Tibial nerve (tissue), 4 donors: Measurements from ENCODE around the gene SORCS2. TPM values are rescaled to one million over a fixed set of nuclear protein-coding genes. Genes with fewer than 3 reads are reported as not detected.

ENCODE experiments used
- DNase-seq, 2 donors: peaks; one replicate each; pipeline ENCODE4 v3.0.0-alpha.2; 2019; ENCODE audit warnings: low spot score in 2 of 2
- H3K27ac ChIP-seq, 4 donors: fragments of 200-600 bp; sonication (generic) in 3 of 4; one replicate each; pipeline ENCODE4 v1.5.1; 2017 to 2019; ENCODE audit warnings: mild to moderate bottlenecking in 1 of 4
- H3K27me3 ChIP-seq, 2 donors: fragments of 200-600 bp; sonication (generic) in 1 of 2; one replicate each; pipeline versions ENCODE4 v1.5.1 to v1.6.0; 2017 to 2019
- H3K36me3 ChIP-seq, 3 donors: fragments of 200-600 bp; sonication (generic); one replicate each; pipeline ENCODE4 v1.5.1; 2018 to 2019
- H3K4me1 ChIP-seq, 4 donors: fragments of 200-600 bp; sonication (generic) in 3 of 4; one replicate each; pipeline ENCODE4 v1.5.1; 2017 to 2019
- H3K4me3 ChIP-seq, 4 donors: fragments of 200-600 bp; sonication (generic) in 3 of 4; one replicate each; pipeline ENCODE4 v1.5.1; 2017 to 2019; ENCODE audit warnings: mild to moderate bottlenecking in 1 of 4, moderate library complexity in 1 of 4
- H3K9me3 ChIP-seq, 4 donors: fragments of 200-600 bp; sonication (generic) in 3 of 4; one replicate each; pipeline ENCODE4 v1.5.1; 2017 to 2019
- EP300 ChIP-seq, 2 donors: sonication (generic); formaldehyde crosslinking; IDR thresholded peaks; one replicate each; pipeline ENCODE4 v1.6.1; 2017; ENCODE audit warnings: antibody characterized with exemption in 2 of 2, mild to moderate bottlenecking in 1 of 2
- POLR2A ChIP-seq, 2 donors: fragments of 450-650 bp; IDR thresholded peaks; one replicate each; pipeline ENCODE4 v1.6.1; 2017; ENCODE audit warnings: antibody characterized with exemption in 2 of 2, mild to moderate bottlenecking in 2 of 2, moderate library complexity in 2 of 2
- WGBS, 2 donors: methylation state at CpG; one replicate each; pipeline ENCODE4 v1.1.5; 2018; 5-methylcytosine and 5-hydroxymethylcytosine counted together
- total RNA-seq, 4 donors: library from RNA; depleted of rRNA; stranded (reverse); fragments of >200 nt; gene quantifications; one replicate each; pipeline ENCODE4 v1.1.0, GENCODE V29; 2016
- TF ChIP-seq, protein P1 (sequence below), 5 experiments: fragments of 200-600 bp in 3 of 5; fragments of 450-650 bp in 2 of 5; sonication (generic) in 3 of 5; IDR thresholded peaks; one replicate each; pipeline ENCODE4 v1.5.1; 2016 to 2019; ENCODE audit warnings: antibody characterized with exemption in 5 of 5, mild to moderate bottlenecking in 3 of 5, moderate library complexity in 2 of 5

Gene SORCS2
- total RNA-seq, 4 donors from 2014 or later, result 15.6 to 48.9 (median 38.3) TPM

- TF ChIP-seq POLR2A (IDR thresholded peaks at IDR 0.05) (no peak), EP300 (IDR thresholded peaks at IDR 0.05) (no peak)
- TF ChIP-seq, protein P1, sequence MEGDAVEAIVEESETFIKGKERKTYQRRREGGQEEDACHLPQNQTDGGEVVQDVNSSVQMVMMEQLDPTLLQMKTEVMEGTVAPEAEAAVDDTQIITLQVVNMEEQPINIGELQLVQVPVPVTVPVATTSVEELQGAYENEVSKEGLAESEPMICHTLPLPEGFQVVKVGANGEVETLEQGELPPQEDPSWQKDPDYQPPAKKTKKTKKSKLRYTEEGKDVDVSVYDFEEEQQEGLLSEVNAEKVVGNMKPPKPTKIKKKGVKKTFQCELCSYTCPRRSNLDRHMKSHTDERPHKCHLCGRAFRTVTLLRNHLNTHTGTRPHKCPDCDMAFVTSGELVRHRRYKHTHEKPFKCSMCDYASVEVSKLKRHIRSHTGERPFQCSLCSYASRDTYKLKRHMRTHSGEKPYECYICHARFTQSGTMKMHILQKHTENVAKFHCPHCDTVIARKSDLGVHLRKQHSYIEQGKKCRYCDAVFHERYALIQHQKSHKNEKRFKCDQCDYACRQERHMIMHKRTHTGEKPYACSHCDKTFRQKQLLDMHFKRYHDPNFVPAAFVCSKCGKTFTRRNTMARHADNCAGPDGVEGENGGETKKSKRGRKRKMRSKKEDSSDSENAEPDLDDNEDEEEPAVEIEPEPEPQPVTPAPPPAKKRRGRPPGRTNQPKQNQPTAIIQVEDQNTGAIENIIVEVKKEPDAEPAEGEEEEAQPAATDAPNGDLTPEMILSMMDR (IDR thresholded peaks at IDR 0.05), result no peak
- Histone ChIP-seq H3K9me3 (no peaks in the 10 kb centered on the region), H3K36me3 (peaks cover 0 to 5% (median 0%) of the 10 kb centered on the region in 3 donors), H3K27ac (peak overlapping the region in 2 of 4 donors; percentile 25 to 72), H3K4me1 (peaks cover 0 to 27% (median 0%) of the 10 kb centered on the region in 4 donors), H3K27me3 (no peaks in the 10 kb centered on the region), H3K4me3 (no peak overlapping the region)
- WGBS, 2 donors, result 40 to 54% methylated on average over 5 to 6 of the region's 7 CpGs
- no peak for DNase-seq
These were observed 513.3 kb downstream of the SORCS2 start for GRCh38 chr4:7705593-7705992.

DNA sequence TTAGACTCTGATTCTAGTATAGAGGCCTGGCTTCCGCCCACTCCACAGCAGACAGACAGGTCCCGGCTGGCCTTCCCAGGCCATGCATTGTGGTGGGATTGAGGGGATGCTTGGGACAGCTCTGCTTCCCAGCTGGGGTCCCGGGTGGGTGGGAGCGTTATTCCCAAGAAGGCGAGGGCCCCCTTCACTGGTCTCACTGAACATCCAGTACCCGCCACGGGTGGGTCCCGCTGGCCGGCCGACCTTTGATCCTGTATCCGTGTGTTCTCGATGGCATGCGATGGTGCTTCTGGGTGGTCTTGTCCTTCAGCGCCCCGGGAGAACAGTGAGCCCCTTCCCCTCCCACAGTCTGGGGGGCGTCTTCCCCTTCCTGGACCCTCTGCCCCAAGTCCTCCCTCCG, 515.9 kb downstream of the SORCS2 start:
- WGBS, 2 donors, result 66 to 68% methylated on average over 15 to 16 of the region's 17 CpGs
- TF ChIP-seq, protein P1 (IDR thresholded peaks at IDR 0.05), result no peak
- TF ChIP-seq EP300 (IDR thresholded peaks at IDR 0.05) (no peak), POLR2A (IDR thresholded peaks at IDR 0.05) (no peak)

GRCh38 chr4:7708981-7709380, 516.6 kb downstream of the SORCS2 start:
- H3K4me3 ChIP-seq, result no peak overlapping the region
- peaks cover 0 to 23% (median 0%) of the 10 kb centered on the region in 4 donors for H3K4me1 ChIP-seq
- DNase-seq, result no peak
- 59 to 64% methylated on average over 10 to 15 of the region's 15 CpGs for WGBS, 2 donors
- peaks cover 0 to 4% (median 0%) of the 10 kb centered on the region in 4 donors for H3K9me3 ChIP-seq
- TF ChIP-seq EP300 (IDR thresholded peaks at IDR 0.05) (no peak), POLR2A (IDR thresholded peaks at IDR 0.05) (no peak)
- TF ChIP-seq, protein P1 (IDR thresholded peaks at IDR 0.05), result no peak
- no peak overlapping the region for H3K27ac ChIP-seq
- H3K27me3 ChIP-seq, result no peaks in the 10 kb centered on the region
- H3K36me3 ChIP-seq, result peaks cover 0 to 19% (median 0%) of the 10 kb centered on the region in 3 donors

More for the DNA sequence above, 515.9 kb downstream of the SORCS2 start:
- Histone ChIP-seq H3K27me3 (no peaks in the 10 kb centered on the region), H3K4me1 (peaks cover 0 to 23% (median 0%) of the 10 kb centered on the region in 4 donors), H3K9me3 (no peaks in the 10 kb centered on the region), H3K36me3 (peaks cover 0 to 15% (median 0%) of the 10 kb centered on the region in 3 donors), H3K27ac (no peak overlapping the region), H3K4me3 (no peak overlapping the region)
- no peak for DNase-seq

DNA sequence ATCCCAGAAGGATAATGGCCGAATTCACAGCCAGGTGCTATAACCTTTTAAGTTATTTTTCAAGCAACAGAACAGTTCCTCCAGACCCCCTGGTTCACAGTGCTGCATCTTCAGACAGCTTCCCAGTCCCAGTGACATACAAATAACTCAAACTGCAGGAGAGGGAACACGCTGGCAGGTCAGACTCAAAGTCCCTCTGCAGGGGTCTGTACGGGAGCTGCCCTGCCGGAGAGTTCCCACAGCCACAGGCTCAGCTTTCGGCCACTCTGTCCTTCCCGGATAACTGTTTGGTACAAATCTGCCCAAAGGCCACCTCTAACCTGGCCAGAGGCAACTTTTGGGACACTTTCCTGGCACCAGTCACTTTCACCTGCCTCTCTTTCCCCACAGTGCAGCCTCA, 517.1 kb downstream of the SORCS2 start:
- no peak for DNase-seq
- Histone ChIP-seq H3K27me3 (no peaks in the 10 kb centered on the region), H3K4me1 (peaks cover 0 to 19% (median 0%) of the 10 kb centered on the region in 4 donors), H3K36me3 (peaks cover 0 to 20% (median 0%) of the 10 kb centered on the region in 3 donors), H3K27ac (no peak overlapping the region), H3K4me3 (no peak overlapping the region), H3K9me3 (peaks cover 0 to 8% (median 0%) of the 10 kb centered on the region in 4 donors)
- WGBS, 2 donors, result 84 to 90% methylated on average over 6 of the region's 6 CpGs
- TF ChIP-seq POLR2A (IDR thresholded peaks at IDR 0.05), result no peak
- TF ChIP-seq, protein P1 (IDR thresholded peaks at IDR 0.05), result no peak
- no peak for TF ChIP-seq EP300 (IDR thresholded peaks at IDR 0.05)

DNA sequence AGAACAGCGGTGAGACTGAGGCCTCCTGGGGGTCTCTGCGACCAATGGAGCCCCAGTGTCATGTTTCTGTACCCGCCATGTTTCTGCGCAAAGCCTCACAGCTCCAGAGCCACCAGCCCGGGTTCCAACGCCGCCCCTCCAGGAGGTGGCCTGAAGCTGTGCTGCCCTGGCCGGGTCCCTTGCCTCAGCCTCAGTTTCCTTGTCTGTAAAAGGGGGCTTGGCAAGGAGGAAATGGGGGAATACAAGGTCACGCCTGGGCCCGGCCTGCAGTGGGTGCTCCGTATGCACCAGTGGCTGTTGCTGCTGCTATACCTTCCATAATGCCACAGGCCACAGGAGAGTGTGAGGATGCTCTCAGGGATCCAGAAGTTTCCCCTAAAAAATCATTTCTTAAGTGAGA, 517.8 kb downstream of the SORCS2 start:
- Histone ChIP-seq H3K27ac (no peak overlapping the region), H3K27me3 (no peaks in the 10 kb centered on the region), H3K4me1 (peaks cover 0 to 12% (median 0%) of the 10 kb centered on the region in 4 donors), H3K36me3 (peaks cover 0 to 27% (median 0%) of the 10 kb centered on the region in 3 donors), H3K4me3 (no peak overlapping the region), H3K9me3 (peaks cover 0 to 9% (median 0%) of the 10 kb centered on the region in 4 donors)
- TF ChIP-seq POLR2A (IDR thresholded peaks at IDR 0.05) (no peak), EP300 (IDR thresholded peaks at IDR 0.05) (no peak)
- TF ChIP-seq, protein P1 (IDR thresholded peaks at IDR 0.05), result no peak
- 93 to 94% methylated on average over 11 of the region's 11 CpGs for WGBS, 2 donors
- no peak for DNase-seq
